Nephron progenitor cell (in vitro differentiated cells): Measurements from ENCODE around the gene IRGC.
"Not testable (repeated sequence)": the region's sequence is repeated elsewhere in the genome, so short reads cannot be mapped to it uniquely, and the experiment has no call there.

ENCODE experiments used
- DNase-seq: peaks from one replicate; pipeline ENCODE4 v3.0.0; 2021
- H3K27ac Mint-ChIP-seq: 2 replicates; pipeline ENCODE4 v1.8.0; 2021; ENCODE audit warnings: mild to moderate bottlenecking, moderate library complexity, mixed read lengths
- H3K27me3 Mint-ChIP-seq: 2 replicates; pipeline ENCODE4 v1.8.0; 2021; ENCODE audit warnings: mild to moderate bottlenecking, low read depth, mixed read lengths; ENCODE audit not compliant: poor library complexity
- H3K36me3 Mint-ChIP-seq: 2 replicates; pipeline ENCODE4 v1.8.0; 2021; ENCODE audit warnings: low read depth, mixed read lengths
- H3K4me1 Mint-ChIP-seq: 2 replicates; pipeline ENCODE4 v1.8.0; 2021; ENCODE audit warnings: mixed read lengths
- H3K4me3 Mint-ChIP-seq: 2 replicates; pipeline ENCODE4 v1.8.0; 2021; ENCODE audit warnings: mild to moderate bottlenecking, moderate library complexity, mixed read lengths
- H3K9me3 Mint-ChIP-seq: 2 replicates; pipeline ENCODE4 v1.8.0; 2021; ENCODE audit warnings: mild to moderate bottlenecking, moderate library complexity, mixed read lengths
- CTCF ChIP-seq: fragments of 200-600 bp; sonication (generic); IDR thresholded peaks from 2 replicates; pipeline ENCODE4 v1.5.0; 2021; ENCODE audit warnings: antibody characterized with exemption

The IRGC gene

DNA sequence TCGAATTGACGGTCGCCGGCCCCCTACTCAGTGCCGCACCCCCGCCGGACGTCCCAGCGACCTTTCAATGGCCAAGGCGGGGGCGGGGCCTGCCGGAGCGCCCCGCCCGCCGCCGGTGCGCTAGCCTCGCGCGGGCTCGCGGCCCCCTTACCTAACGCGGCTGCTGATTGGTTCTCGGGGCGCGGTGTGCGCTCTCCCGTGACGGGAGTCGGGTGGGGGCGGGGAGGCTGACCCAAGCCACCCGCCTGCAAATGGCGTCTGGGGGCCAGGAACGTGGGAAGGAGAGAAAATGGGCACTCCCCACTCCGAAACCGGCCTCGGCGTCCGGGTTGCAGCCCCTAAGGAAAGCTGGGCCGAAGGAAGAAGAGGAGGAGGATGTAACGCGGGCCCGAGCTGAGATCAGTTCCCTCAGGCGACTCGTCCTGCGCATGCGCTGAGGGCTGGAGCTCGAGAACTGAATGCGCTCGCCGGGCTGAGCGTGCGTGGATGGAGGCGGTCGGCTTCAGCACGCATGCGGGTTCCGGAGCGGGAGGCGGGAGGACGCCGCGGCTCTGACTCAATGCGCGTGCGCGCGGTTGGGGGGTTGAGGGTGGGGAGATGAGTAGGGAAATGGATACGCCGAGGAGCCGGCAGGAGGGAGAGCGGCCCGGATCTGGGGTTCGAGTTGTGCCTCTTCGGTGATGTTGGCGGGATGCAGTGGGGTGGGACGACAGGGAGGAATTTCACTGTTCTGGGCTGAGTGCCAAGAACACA, 38.8 kb downstream of the IRGC start, which contains the start of gene SMG9:
Gene SMG9 (minus strand): TSS at position 460 of the 753 bp plus-strand sequence. CDS start 4,221 bp downstream, outside the sequence.
- Mint-ChIP-seq H3K27ac (peak within 1 kb of the TSS; percentile 100), H3K4me1 (peaks cover 61% of the 10 kb centered on the region), H3K4me3 (peak within 1 kb of the TSS; percentile 97), H3K27me3 (peaks cover 2% of the 10 kb centered on the region), H3K36me3 (peaks cover 30% of the 10 kb centered on the region), H3K9me3 (no peaks in the 10 kb centered on the region)
- peak; percentile 99 for DNase-seq
- TF ChIP-seq CTCF, result no peak

DNA sequence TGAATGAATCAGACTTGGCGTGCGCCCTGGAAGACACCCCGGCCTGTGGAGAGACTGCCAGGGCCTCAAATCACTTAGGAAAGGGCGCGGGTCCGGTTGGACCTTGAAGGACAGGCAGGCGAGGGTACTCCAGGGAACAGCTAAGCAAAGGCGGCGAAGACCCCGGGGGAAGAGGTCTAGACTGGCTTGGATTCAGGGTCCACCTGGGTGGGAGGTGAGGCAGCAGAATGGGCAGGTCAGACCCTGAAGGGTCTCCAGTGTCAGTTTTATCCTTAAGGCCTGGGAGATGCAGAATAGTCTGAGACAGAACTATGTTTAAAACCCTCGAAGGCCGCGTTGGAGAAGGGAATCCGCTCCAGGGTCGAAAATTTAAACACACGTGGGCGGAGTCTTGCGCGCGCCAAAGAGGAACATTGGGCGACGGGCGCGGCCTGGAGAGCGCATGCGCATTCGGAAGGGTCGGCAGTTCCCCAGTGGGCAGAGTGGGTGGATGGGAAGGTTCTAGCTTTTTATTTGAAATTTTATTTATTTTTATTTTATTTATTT, 39.5 kb downstream of the IRGC start:
- Mint-ChIP-seq H3K36me3 (peaks cover 25% of the 10 kb centered on the region), H3K9me3 (no peaks in the 10 kb centered on the region), H3K4me3 (peak overlapping the region; percentile 97), H3K27me3 (peaks cover 2% of the 10 kb centered on the region), H3K4me1 (peaks cover 62% of the 10 kb centered on the region), H3K27ac (peak overlapping the region; percentile 100)
- TF ChIP-seq CTCF, result no peak
- peak; percentile 80 for DNase-seq

DNA sequence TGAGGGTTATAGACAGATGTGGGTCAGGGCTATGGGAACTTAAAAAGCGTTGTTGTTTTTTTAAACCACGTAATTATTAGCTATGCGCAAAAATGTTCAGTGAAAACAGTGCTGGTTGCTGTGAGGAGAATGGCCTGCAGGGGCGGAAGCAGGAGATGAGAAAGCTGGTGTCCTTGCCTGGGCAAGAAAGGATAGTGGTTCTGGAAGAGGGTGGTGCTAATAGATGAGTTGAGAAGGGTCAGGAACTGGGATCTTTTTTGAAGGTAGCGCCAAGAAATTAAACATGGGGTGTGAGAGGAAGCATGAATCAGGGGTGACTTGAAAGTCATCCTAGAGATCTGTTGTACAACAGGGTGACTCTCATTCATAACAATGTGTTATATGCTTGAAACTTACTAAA, 43.6 kb downstream of the IRGC start:
- Mint-ChIP-seq H3K36me3 (peaks cover 7% of the 10 kb centered on the region), H3K4me3 (no peak overlapping the region), H3K27ac (peak overlapping the region; percentile 64), H3K27me3 (peaks cover 2% of the 10 kb centered on the region), H3K4me1 (peaks cover 50% of the 10 kb centered on the region), H3K9me3 (no peaks in the 10 kb centered on the region)
- DNase-seq, result no peak
- no peak for TF ChIP-seq CTCF

DNA sequence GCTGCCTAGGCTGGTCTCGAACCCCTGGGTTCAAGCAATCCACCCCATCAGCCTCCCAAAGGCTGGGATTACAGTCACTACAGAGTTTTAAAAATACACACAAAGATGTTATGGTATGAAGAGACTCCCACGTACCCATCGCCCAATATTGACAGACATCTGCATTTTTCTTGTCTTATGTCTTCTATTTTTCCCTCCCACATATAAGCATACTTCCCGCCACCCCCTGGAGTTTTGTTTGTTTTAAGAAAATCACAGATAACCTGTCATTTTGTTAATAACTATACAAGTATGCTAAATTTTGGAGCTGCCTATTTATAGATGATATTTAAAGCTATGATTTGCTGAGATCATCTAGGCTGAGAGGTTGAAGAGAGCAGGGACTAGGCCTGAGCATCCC, 45.1 kb downstream of the IRGC start:
- Mint-ChIP-seq H3K27ac (no peak overlapping the region), H3K9me3 (no peaks in the 10 kb centered on the region), H3K36me3 (peaks cover 6% of the 10 kb centered on the region), H3K4me1 (peaks cover 49% of the 10 kb centered on the region), H3K27me3 (peaks cover 2% of the 10 kb centered on the region), H3K4me3 (no peak overlapping the region)
- no peak for DNase-seq
- no peak for TF ChIP-seq CTCF

GRCh38 chr19:43762814-43763213, 46.9 kb downstream of the IRGC start:
- DNase-seq, result no peak
- Mint-ChIP-seq H3K36me3 (no peaks in the 10 kb centered on the region), H3K27ac (peak overlapping the region; percentile 63), H3K9me3 (no peaks in the 10 kb centered on the region), H3K4me1 (peaks cover 52% of the 10 kb centered on the region), H3K4me3 (no peak overlapping the region), H3K27me3 (no peaks in the 10 kb centered on the region)
- no peak for TF ChIP-seq CTCF

DNA sequence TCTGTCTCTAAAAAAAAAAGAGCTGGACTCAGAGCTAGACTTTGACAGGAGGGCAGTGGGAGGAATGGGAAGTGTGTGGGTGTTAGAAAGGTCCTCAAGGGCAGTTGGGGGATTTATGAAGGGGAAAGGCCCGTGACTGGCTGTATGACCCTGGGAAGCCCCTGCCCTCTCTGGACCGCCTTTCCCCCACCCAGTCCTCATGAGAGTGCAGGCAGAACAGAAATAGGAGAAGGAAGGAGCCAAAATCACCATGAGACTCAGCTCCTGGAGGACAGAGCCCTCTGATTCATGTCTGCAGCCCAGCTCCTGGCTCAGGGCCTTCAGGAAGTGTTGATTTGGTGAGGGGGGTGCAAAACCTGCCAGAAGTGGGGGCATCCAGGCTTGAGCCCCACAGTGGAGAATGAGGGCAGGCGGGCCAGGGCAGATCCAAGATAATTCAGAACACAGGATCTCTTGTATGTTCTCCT, 47.6 kb downstream of the IRGC start:
- Mint-ChIP-seq H3K27me3 (peaks cover 2% of the 10 kb centered on the region), H3K9me3 (no peaks in the 10 kb centered on the region), H3K27ac (peak overlapping the region; percentile 98), H3K4me3 (no peak overlapping the region), H3K36me3 (no peaks in the 10 kb centered on the region), H3K4me1 (peaks cover 48% of the 10 kb centered on the region)
- TF ChIP-seq CTCF, result no peak
- DNase-seq, result no peak

- H3K27ac Mint-ChIP-seq, H3K36me3 Mint-ChIP-seq, H3K4me3 Mint-ChIP-seq, DNase-seq, H3K9me3 Mint-ChIP-seq: not testable (repeated sequence)
- H3K27me3 Mint-ChIP-seq, result peaks cover 14% of the 10 kb centered on the region
- peaks cover 37% of the 10 kb centered on the region for H3K4me1 Mint-ChIP-seq
Observed at GRCh38 chr19:43764684-43765083, 48.8 kb downstream of the IRGC start.
